Smooth muscle cell (in vitro differentiated cells): ENCODE results near the gene ZNF385B. TPM values are rescaled to one million over a fixed set of nuclear protein-coding genes. Genes with fewer than 3 reads are reported as not detected.

Source experiments
- DNase-seq: peaks from one replicate; lab custom pipeline; 2025; ENCODE audit not compliant: unreplicated experiment; lab: John Stamatoyannopoulos, UW
- H2AFZ ChIP-seq: fragments of 200-600 bp; sonication (generic); 2 replicates; pipeline ENCODE4 v1.6.0; 2016; ENCODE audit warnings: antibody characterized with exemption, low read depth, mild to moderate bottlenecking
- H3F3A ChIP-seq: fragments of 200-600 bp; sonication (generic); 2 replicates; pipeline ENCODE4 v1.6.0; 2017; ENCODE audit warnings: antibody characterized with exemption, low read depth
- H3K27ac ChIP-seq: fragments of 200-600 bp; sonication (generic); 2 replicates; pipeline ENCODE4 v1.5.1; 2016; ENCODE audit warnings: low read depth, mild to moderate bottlenecking
- H3K27me3 ChIP-seq: fragments of 200-600 bp; sonication (generic); 2 replicates; pipeline ENCODE4 v1.6.1; 2016; ENCODE audit warnings: low read depth, mild to moderate bottlenecking
- H3K36me3 ChIP-seq: fragments of 200-600 bp; sonication (generic); 2 replicates; pipeline ENCODE4 v1.5.1; 2016; ENCODE audit warnings: low read depth
- H3K4me1 ChIP-seq: fragments of 200-600 bp; sonication (generic); 2 replicates; pipeline ENCODE4 v1.5.1; 2016; ENCODE audit warnings: low read depth
- H3K4me2 ChIP-seq: fragments of 200-600 bp; sonication (generic); 2 replicates; pipeline ENCODE4 v1.6.0; 2016; ENCODE audit warnings: mild to moderate bottlenecking
- H3K4me3 ChIP-seq: fragments of 200-600 bp; sonication (generic); 2 replicates; pipeline ENCODE4 v1.5.1; 2016; ENCODE audit warnings: mild to moderate bottlenecking
- H3K79me2 ChIP-seq: fragments of 200-600 bp; sonication (generic); 2 replicates; pipeline ENCODE4 v1.6.0; 2016; ENCODE audit warnings: low read depth, mild to moderate bottlenecking
- H3K9ac ChIP-seq: fragments of 200-600 bp; sonication (generic); 2 replicates; pipeline ENCODE4 v1.6.0; 2016; ENCODE audit warnings: low read depth
- H3K9me3 ChIP-seq: fragments of 200-600 bp; sonication (generic); replicated peaks from 2 replicates; pipeline ENCODE4 v1.5.1; 2016; ENCODE audit warnings: low read depth
- H4K20me1 ChIP-seq: fragments of 200-600 bp; sonication (generic); 2 replicates; pipeline ENCODE4 v1.6.0; 2016; ENCODE audit warnings: low read depth
- CTCF ChIP-seq: fragments of 200-600 bp; sonication (generic); IDR thresholded peaks from 2 replicates; pipeline ENCODE4 v1.5.1; 2017; ENCODE audit warnings: borderline replicate concordance, mild to moderate bottlenecking, antibody characterized with exemption; ENCODE audit not compliant: insufficient read depth, poor library complexity, severe bottlenecking
- WGBS: methylation state at CpG from one replicate; pipeline ENCODE4 v1.1.7; 2016; ENCODE audit warnings: low lambda C conversion rate; 5-methylcytosine and 5-hydroxymethylcytosine counted together
- polyA plus RNA-seq: library from polyadenylated mRNA; unstranded; fragments of >200 nt; fragmentation: Nextera tagmentation; extraction: Ambion mirVana; gene quantifications from 2 replicates; pipeline ENCODE4 v1.2.1, GENCODE V29; 2016
- total RNA-seq: library from RNA; depleted of rRNA; stranded (reverse); fragments of >200 nt; gene quantifications from 2 replicates; pipeline ENCODE4 v1.2.3, GENCODE V29; 2014

ZNF385B gene
- total and polyA plus RNA-seq, 2 experiments from 2014 or later, result 1.4 to 3.2 TPM

- Histone ChIP-seq H3K27me3 (no peaks in the 10 kb centered on the region), H3F3A (no peaks in the 10 kb centered on the region), H3K27ac (no peak overlapping the region), H3K4me2 (no peak overlapping the region), H4K20me1 (no peaks in the 10 kb centered on the region), H3K9me3 (no peaks in the 10 kb centered on the region), H3K79me2 (no peaks in the 10 kb centered on the region), H3K4me1 (no peaks in the 10 kb centered on the region), H3K36me3 (no peaks in the 10 kb centered on the region), H2AFZ (no peak overlapping the region), H3K9ac (no peak overlapping the region), H3K4me3 (no peak overlapping the region)
- TF ChIP-seq CTCF, result no peak
- DNase-seq, result no peak
- 78% methylated on average over 5 of the region's 5 CpGs for WGBS
Observed at GRCh38 chr2:179487010-179487731, 374.2 kb downstream of the ZNF385B start.

- Histone ChIP-seq H3F3A (no peaks in the 10 kb centered on the region), H2AFZ (no peak overlapping the region), H3K9ac (no peak overlapping the region), H3K4me3 (no peak overlapping the region), H3K9me3 (no peaks in the 10 kb centered on the region), H3K79me2 (no peaks in the 10 kb centered on the region), H3K36me3 (no peaks in the 10 kb centered on the region), H3K4me2 (no peak overlapping the region), H3K27ac (no peak overlapping the region), H3K27me3 (no peaks in the 10 kb centered on the region), H4K20me1 (no peaks in the 10 kb centered on the region), H3K4me1 (no peaks in the 10 kb centered on the region)
- no peak for DNase-seq
- 97% methylated on average over 6 of the region's 6 CpGs for WGBS
- no peak for TF ChIP-seq CTCF
Observed at GRCh38 chr2:179483131-179483530, 378.3 kb downstream of the ZNF385B start.

GRCh38 chr2:179479947-179480346 is 381.5 kb downstream of the ZNF385B start:
- H3K9ac ChIP-seq, result no peak overlapping the region
- H3K36me3 ChIP-seq, result no peaks in the 10 kb centered on the region
- no peaks in the 10 kb centered on the region for H3K27me3 ChIP-seq
- no peaks in the 10 kb centered on the region for H4K20me1 ChIP-seq
- no peaks in the 10 kb centered on the region for H3K4me1 ChIP-seq
- no peak for TF ChIP-seq CTCF
- no peaks in the 10 kb centered on the region for H3K9me3 ChIP-seq
- H3K79me2 ChIP-seq, result no peaks in the 10 kb centered on the region
- H3K4me3 ChIP-seq, result no peak overlapping the region
- H3K27ac ChIP-seq, result no peak overlapping the region
- H3K4me2 ChIP-seq, result no peak overlapping the region
- no peak overlapping the region for H2AFZ ChIP-seq
- H3F3A ChIP-seq, result no peaks in the 10 kb centered on the region
- 63% methylated on average over 3 of the region's 3 CpGs for WGBS
- DNase-seq, result no peak

- Histone ChIP-seq H3K27ac (no peak overlapping the region), H3K4me3 (no peak overlapping the region), H3K9me3 (no peaks in the 10 kb centered on the region), H3K9ac (no peak overlapping the region), H3K4me1 (no peaks in the 10 kb centered on the region), H3K36me3 (no peaks in the 10 kb centered on the region), H3K79me2 (no peaks in the 10 kb centered on the region), H3K27me3 (no peaks in the 10 kb centered on the region), H3K4me2 (no peak overlapping the region), H4K20me1 (no peaks in the 10 kb centered on the region), H2AFZ (no peak overlapping the region), H3F3A (no peaks in the 10 kb centered on the region)
- no peak for DNase-seq
- no peak for TF ChIP-seq CTCF
Observed at GRCh38 chr2:179478771-179479170, 382.6 kb downstream of the ZNF385B start.
